Endothelial cell of hepatic sinusoid (primary cell): Measurements from ENCODE around the gene TRMT61A.

Experiments
- in situ Hi-C: cut with HindIII; loops from 2 replicates; pipeline ENCODE4 v1.10.0; 2017; ENCODE audit warnings: low sequenced_read_pairs

TRMT61A gene

DNA sequence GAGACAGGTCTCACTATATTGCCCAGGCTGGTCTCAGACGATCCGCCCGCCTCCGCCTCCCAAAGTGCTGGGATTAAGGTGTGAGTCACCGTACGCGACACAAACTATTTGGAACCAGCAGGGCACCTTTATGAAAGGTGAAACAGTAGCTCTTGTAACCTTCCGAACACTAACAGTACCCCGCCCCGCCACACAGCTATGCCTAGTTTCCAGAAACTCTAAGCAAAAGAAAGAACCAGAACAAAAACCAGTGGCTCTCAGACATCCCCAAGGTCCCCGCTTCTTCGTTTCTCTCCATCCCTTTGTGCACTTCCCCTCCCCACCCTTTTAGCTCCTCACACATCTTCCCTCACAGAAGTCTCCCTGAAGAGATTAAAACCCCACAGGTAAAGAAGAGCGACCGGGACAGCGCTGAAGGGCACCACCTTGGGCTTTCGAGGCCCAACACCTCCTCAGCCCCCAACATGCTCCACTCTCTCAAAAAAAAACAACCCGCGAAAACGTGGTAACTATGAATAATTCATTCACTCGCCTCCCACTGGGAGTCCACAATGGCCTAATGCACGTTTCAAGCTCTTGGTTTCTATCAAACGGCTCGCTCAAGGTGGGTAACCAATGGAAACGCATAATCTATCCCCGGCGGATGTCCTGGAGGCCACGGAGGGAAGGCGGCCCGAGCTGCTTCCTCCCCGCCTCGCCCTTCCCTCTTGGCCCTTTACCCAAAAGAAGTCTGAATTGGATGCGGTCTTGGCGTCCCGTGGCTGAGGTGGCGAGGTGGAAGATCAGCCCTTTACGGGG, 32.6 kb downstream of the TRMT61A start:
- in situ Hi-C loops: no loop called here

- in situ Hi-C loops: no loop called here
These were observed 33.1 kb downstream of the TRMT61A start for GRCh38 chr14:103562179-103562428.

DNA sequence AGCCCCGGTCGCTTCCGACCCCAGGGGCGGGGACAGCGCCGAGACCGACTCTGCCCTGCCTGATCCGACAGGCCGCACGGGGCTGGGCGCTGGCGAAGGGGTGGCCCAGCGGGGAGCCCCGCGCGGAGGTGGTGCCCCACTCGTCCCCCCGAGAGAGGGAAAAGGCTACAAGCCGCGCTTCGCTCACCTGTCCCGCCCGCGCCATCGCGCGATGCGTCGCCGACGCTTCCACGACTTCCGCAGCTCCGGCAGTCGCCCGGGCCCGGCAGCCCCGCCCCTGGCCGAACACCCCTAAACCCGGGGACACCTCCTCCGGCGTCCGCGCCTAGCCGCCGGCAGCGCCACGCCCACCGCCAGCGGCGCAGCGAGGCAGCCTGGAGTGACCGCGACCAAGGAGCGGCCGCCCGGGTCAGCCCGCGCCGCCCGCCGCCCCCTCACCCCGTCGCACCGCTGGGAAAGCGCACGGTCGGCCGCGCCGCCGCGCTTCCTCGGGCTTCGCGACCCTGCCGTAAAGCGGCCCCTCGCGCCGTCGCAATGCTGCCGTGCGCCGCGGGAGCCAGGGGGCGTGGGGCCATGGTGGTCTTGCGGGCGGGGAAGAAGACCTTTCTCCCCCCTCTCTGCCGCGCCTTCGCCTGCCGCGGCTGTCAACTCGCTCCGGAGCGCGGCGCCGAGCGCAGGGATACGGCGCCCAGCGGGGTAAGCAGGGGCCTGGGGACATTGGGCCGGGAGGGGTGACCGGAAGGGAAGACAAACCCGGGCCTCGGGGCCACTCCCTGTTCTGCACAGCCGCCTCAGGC, 33.6 kb downstream of the TRMT61A start, which contains the start of the genes BAG5 and COA8:
Gene BAG5 (minus strand): TSS at position 229 of the 797 bp plus-strand sequence. CDS start 1,493 bp downstream, outside the sequence.
Gene COA8 (plus strand): TSS at position 532 of the 797 bp plus-strand sequence. CDS start 42 bp downstream, at position 574.
- in situ Hi-C loops: no loop called here

- in situ Hi-C loops: no loop called here
These were observed 34.2 kb downstream of the TRMT61A start for GRCh38 chr14:103563226-103563620.

DNA sequence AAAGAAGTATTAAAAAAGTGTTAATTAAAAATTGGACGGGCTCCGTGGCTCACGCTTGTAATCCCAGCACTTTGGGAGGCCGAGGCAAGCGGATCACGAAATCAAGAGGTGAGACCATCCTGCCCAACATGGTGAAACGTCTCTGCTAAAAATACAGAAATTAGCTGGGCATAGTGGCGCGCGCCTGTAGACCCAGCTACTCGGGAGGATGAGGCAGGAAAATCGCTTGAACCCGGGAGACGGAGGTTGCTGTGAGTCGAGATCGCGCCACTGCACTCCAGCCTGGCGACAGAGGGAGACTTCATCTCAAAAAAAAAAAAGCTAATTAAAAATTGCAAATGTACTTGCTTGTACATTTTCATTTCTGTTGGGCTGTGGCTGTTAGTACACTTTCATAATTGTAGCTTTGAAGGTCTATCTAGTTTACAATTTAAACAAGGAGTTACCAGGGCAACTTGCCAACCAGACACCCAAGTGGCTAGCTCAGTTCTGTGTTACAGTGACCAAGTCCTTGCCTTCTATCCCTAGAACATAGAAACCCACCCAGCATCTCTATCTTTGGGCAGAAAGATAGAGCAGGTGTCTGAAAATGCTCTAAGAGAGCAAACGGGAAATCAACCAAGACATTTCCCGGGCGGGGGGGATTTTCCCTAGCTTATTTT, 35.0 kb downstream of the TRMT61A start:
- in situ Hi-C loops: no loop called here

DNA sequence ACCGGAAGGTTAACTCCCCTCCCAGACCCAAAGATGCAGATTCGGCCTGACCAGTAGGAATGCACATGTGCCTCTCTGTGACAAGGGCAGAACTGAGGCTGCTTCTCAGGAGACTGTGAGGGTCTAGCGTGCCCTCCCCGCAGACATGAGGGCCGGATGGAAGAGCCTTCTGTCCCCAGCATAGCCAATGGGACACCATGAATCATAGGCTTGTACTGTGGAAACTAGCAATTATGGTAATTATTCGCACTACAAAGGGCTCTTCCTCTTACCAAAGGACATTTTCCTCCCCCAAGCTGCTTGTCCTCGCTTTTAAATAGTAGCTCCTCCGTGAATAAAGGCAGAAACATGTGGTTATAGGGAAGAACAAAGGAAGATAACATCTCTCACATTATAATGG, 40.0 kb downstream of the TRMT61A start:
- in situ Hi-C loops: no loop called here

- in situ Hi-C loops: no loop called here
These were observed 40.4 kb downstream of the TRMT61A start for GRCh38 chr14:103569408-103569807.

GRCh38 chr14:103574104-103574503, 45.1 kb downstream of the TRMT61A start:
- in situ Hi-C loops: no loop called here

DNA sequence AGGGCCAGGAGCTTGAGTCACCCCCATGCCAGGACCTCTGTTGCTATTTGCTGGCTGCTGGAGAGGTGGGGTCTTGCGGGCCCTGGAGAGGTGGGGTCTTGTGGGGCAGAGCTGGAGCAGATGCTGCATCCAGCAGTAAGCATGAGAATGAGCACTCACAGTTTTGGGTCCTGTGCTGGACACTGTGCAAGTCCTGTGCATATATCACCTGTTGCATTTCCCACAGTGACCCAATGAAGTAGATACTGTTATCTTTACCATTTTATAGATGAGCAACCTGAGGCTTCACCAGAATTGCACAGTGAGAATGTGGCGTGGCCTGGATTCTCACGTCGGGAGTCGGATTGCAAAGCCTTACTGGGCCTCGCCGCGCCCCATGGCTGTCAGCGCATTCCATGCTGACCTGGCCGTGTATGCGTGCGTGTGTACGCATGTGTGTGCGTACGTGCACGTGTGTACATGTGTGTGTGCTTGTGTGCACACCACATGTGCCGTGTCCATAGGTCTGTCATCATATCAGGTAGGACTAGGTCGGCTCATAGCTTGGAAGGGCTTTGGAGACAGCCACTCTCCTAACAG, 45.8 kb downstream of the TRMT61A start:
- in situ Hi-C loops: no loop called here

GRCh38 chr14:103576371-103577024, 47.5 kb downstream of the TRMT61A start:
- in situ Hi-C loops: no loop called here

DNA sequence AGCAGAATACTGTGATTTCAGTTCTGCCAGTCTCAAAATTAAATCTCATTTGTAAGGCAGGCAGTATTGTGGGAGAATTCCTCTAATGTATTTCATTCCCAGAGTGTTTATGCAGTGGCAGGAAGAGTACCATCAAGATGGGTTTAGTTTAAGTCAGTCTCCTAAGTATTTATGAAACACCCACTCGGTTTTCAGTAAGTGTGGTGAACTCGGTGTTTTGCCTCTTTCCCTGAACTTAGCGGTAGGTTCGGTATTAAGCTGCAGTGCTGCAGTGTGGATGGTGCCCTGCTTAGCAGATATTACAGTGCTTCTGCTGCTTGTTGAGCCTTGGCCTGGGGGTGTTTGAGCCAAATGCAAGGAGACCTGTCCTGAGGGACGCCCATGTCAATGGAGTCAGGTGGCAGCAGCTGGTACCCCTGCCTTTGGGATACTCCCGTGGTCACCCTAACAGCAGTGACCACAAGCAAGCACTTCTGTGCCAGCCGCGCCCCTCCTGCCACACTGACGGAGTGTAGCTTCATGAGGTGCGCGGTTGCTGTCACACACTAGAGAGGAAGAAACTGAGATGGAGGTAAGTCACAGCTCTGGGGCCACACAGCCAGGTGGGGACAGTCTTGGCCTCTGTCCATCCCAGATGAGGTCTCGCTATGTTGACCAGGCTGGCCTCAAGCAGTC, 49.5 kb downstream of the TRMT61A start:
- in situ Hi-C loops: no loop called here

DNA sequence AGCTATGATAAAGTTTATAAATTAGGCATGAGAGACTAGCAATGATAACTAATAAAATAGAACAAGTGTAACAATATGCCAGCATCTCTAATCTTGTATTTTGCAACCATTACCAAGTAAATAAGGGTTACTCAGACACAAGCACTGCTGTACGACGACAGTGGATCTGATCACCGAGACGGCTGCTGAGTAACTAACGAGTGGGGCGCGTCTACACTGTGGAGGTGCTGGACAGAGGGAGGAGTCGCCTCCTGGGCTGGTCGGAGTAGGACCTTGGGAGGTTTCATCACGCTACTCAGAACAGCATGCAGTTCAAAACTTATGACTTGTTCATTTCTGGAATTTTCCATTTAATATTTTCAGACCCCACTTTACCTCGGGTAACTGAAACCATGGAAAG, 52.2 kb downstream of the TRMT61A start:
- in situ Hi-C loops: no loop called here

- in situ Hi-C loops: no loop called here
These were observed 53.1 kb downstream of the TRMT61A start for GRCh38 chr14:103581954-103582703.

DNA sequence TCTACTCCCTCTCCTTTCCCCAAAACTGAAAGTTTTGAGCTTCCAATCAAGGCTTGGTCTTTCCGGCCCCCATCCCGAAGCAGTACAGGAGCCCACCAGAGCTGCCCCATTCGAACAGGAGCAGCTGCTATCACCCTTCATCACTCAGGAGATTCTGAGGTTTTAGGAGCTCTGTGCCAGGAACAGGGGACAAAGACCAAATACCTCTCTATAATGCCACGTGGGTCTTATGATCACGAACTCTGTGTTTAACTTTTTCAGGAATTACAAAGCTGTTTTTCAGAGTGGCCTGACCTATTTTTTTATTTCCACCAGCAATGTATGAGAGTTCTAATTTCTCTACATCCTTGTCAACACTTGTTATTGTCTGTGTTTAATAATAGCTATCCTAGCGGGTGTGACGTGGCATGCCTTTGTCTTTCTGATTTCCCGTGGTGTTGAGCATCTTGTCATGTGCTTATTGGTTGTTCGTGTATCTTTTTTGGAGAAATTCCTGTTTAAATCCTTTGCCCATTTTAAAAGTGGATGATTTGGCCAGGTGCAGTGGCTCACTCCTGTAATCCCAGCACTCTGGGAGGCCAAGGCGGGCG, 55.4 kb downstream of the TRMT61A start:
- in situ Hi-C loops: no loop called here
